HG03139 (cell line): ENCODE measurements around the gene RBMS1.

Experiments
- ATAC-seq: cut with Tn5 transposase; IDR thresholded peaks from one replicate; pipeline ENCODE4 v1.9.1; 2021; ENCODE audit not compliant: unreplicated experiment

The RBMS1 gene

GRCh38 chr2:160493227-160494028 is at the start of gene RBMS1:
Gene RBMS1 (minus strand): TSS chr2:160493807. CDS start chr2:160493363, 444 bp downstream.
- ATAC-seq, result no peak

GRCh38 chr2:160541745-160542144 is 48.1 kb upstream of the RBMS1 start:
- no peak for ATAC-seq

- no peak for ATAC-seq
These were observed 45.1 kb upstream of the RBMS1 start for GRCh38 chr2:160538559-160539355.

GRCh38 chr2:160538115-160538514 is 44.5 kb upstream of the RBMS1 start:
- no peak for ATAC-seq

GRCh38 chr2:160534996-160535395 is 41.4 kb upstream of the RBMS1 start:
- no peak for ATAC-seq

- no peak for ATAC-seq
These were observed 40.6 kb upstream of the RBMS1 start for GRCh38 chr2:160534249-160534648.

- no peak for ATAC-seq
These were observed 39.9 kb upstream of the RBMS1 start for GRCh38 chr2:160533482-160533881.

GRCh38 chr2:160532388-160532787 is 38.8 kb upstream of the RBMS1 start:
- no peak for ATAC-seq

GRCh38 chr2:160522951-160523710 is 29.5 kb upstream of the RBMS1 start:
- no peak for ATAC-seq

- ATAC-seq, result no peak
These were observed 24.1 kb upstream of the RBMS1 start for GRCh38 chr2:160517731-160518130.

GRCh38 chr2:160516547-160517365 is 23.1 kb upstream of the RBMS1 start:
- ATAC-seq, result no peak

- ATAC-seq, result no peak
These were observed 21.5 kb upstream of the RBMS1 start for GRCh38 chr2:160515120-160515519.

GRCh38 chr2:160513120-160513519 is 19.5 kb upstream of the RBMS1 start:
- no peak for ATAC-seq

- no peak for ATAC-seq
These were observed 18.9 kb upstream of the RBMS1 start for GRCh38 chr2:160512491-160512890.

GRCh38 chr2:160510617-160511016 is 17.0 kb upstream of the RBMS1 start:
- ATAC-seq, result no peak

GRCh38 chr2:160509016-160509415 is 15.4 kb upstream of the RBMS1 start:
- no peak for ATAC-seq

GRCh38 chr2:160507464-160507863 is 13.9 kb upstream of the RBMS1 start:
- ATAC-seq, result no peak

- no peak for ATAC-seq
These were observed 13.4 kb upstream of the RBMS1 start for GRCh38 chr2:160507046-160507407.

GRCh38 chr2:160506371-160507045 is 12.9 kb upstream of the RBMS1 start:
- ATAC-seq, result no peak

- ATAC-seq, result no peak
These were observed 11.6 kb upstream of the RBMS1 start for GRCh38 chr2:160505256-160505655.
